ENCODE measurements around the gene RAET1G.
"Not testable (repeated sequence)": the region's sequence is repeated elsewhere in the genome, so short reads cannot be mapped to it uniquely, and the experiment has no call there.

Gene RAET1G

DNA sequence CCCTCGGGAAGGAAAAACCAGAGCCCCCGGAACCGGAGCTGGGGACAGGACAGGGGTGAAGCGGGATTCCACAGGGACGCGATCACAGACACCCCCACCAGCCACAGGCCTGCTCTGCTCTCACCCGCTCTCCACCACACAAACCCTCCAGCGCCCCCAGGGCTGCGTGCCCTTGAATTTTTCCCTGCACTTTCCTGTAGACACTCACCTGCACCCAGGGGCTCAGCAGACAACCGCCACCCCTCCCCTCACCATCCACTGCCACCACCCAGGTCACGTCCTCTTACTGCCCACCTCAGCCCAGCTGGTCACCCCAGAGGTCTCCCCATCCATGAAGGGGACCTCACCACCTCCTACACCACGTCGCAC lies 19.5 kb upstream of the RAET1G start:
- ATAC-seq (no peak), DNase-seq (ENCODE audit: low spot score in 2 of 2) (no peak)
- Mint-ChIP-seq H3K4me1 (peaks cover 38% of the 10 kb centered on the region), H3K27ac (no peak overlapping the region), H3K9me3 (no peaks in the 10 kb centered on the region), H3K36me3 (peaks cover 9% of the 10 kb centered on the region), H3K4me3 (peak overlapping the region; percentile 83)

DNA sequence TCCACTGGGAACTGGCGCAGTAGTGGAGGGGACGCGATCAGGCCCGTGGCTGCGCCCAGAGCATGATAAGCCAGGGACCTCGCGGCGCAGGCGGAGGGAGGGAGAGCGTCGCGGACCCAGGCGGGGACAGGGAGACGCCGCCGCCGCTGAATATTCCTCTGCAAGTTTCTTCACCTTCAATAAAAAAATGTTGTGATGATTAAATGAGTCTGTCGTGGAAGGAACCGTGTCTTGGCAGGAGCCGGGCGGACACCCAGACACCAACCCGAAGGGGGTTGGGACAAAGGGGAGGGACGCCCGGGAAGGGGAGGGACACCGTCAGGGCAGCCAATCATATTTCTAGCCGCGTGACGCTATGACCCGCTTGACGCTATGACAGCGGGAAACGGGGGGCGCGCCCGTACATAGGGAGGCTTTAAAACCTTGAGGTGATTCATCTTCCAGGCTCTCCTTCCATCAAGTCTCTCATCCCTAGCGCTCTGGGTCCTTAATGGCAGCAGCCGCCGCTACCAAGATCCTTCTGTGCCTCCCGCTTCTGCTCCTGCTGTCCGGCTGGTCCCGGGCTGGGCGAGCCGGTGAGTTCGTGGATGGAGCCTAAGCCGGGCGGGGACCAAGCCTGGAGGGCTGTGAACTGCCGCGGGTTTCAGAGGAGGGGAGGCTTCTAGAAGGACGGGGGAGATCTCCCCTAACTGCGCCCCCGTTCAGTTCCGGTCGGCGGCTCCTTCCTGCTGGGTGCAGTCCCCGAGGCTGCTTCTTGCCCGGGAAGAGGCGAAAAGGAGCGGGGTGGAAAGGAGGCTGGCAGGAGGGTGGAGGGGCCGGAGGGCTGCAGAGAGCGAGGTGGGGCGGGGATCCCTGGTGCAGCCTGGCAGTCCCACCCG lies 18.9 kb upstream of the RAET1G start, which contains the start of gene ULBP2:
TSS of gene ULBP2 (plus strand) at position 432 of the 878 bp plus-strand sequence. CDS start at position 491, 59 bp downstream.
- Mint-ChIP-seq H3K9me3 (no peaks in the 10 kb centered on the region), H3K4me1 (peaks cover 38% of the 10 kb centered on the region), H3K36me3 (peaks cover 9% of the 10 kb centered on the region), H3K27ac (peak within 1 kb of the TSS; percentile 69), H3K4me3 (peak within 1 kb of the TSS; percentile 83)
- ATAC-seq (peak; percentile 96), DNase-seq (ENCODE audit: low spot score in 2 of 2) (peak; percentile 72 to 90)

DNA sequence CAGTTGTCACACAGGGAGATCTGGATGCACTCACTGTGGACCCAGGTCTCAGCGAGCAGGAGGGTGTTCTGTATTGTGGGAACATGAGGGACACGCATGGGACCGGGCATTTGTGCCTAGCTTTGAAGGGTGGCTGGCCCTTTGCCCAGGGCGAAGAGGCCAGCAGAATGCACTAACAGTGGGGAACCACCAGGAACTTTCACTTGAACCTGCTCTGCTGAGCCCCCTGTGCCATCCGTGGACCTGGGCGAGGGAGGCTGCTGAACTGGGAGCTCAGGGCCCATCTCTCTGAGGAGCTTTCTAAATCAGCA lies 17.7 kb upstream of the RAET1G start:
- H3K27ac Mint-ChIP-seq = no peak overlapping the region
- peaks cover 38% of the 10 kb centered on the region for H3K4me1 Mint-ChIP-seq
- H3K4me3 Mint-ChIP-seq = peak overlapping the region; percentile 83
- no peak for ATAC-seq
- no peaks in the 10 kb centered on the region for H3K9me3 Mint-ChIP-seq
- H3K36me3 Mint-ChIP-seq = peaks cover 9% of the 10 kb centered on the region
- no peak for DNase-seq (ENCODE audit: low spot score in 2 of 2)

DNA sequence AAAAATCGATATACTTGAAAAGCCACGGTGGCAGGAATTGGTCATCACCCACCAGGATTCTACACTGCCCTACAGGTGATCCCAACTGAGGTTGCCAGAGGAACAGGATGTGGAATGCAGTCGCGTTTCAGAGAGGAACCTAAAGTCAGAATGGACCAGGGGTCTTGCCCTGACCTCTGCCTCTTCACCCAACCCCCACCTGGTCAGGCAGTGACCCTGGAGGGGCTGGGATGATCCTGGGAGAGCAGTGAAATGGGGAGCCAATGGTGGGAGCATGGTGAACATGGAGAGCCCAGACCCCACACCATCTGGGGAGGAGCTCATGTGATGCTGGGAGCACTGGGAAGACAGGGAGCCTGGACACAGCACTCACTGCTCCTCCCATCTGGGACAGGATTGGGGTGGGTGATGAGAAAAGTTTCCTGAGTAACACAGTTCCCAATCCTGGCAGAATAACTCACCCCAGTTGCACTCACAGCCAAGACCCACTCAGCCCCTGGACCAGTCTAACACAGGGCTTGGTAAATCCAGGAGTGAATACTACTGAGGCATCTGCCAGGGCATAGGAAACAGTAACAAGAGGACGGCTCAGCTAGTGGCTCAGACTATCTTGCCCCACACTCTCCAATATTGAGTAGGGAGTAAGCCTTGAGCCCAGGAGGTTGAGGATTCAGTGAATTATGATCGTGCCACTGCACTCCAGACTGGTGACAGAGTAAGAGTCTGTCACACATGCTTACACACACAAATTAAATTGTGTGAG lies 17.2 kb upstream of the RAET1G start:
- Mint-ChIP-seq H3K4me1 (peaks cover 42% of the 10 kb centered on the region), H3K27ac (peak overlapping the region; percentile 3), H3K4me3 (peak overlapping the region; percentile 83), H3K9me3 (no peaks in the 10 kb centered on the region), H3K36me3 (peaks cover 9% of the 10 kb centered on the region)
- ATAC-seq (no peak), DNase-seq (ENCODE audit: low spot score in 2 of 2) (no peak)

DNA sequence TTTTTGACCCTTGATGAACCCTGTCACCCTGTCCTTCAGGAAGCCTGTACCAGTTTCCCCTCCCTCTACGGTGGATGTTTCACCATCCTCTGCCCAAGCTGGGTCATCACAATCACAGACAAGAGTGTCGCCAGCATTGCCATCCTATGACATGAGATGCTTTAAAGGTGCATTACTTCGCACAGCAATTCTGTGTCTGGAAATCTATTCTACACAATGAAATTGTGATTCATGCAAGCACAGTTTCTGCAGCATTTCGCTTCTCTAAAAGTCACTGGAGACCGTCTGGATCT lies 16.4 kb upstream of the RAET1G start:
- no peaks in the 10 kb centered on the region for H3K9me3 Mint-ChIP-seq
- ATAC-seq (no peak), DNase-seq (ENCODE audit: low spot score in 2 of 2) (no peak)
- peak overlapping the region; percentile 77 for H3K4me3 Mint-ChIP-seq
- H3K36me3 Mint-ChIP-seq = peaks cover 9% of the 10 kb centered on the region
- peak overlapping the region; percentile 3 for H3K27ac Mint-ChIP-seq
- peaks cover 50% of the 10 kb centered on the region for H3K4me1 Mint-ChIP-seq

DNA sequence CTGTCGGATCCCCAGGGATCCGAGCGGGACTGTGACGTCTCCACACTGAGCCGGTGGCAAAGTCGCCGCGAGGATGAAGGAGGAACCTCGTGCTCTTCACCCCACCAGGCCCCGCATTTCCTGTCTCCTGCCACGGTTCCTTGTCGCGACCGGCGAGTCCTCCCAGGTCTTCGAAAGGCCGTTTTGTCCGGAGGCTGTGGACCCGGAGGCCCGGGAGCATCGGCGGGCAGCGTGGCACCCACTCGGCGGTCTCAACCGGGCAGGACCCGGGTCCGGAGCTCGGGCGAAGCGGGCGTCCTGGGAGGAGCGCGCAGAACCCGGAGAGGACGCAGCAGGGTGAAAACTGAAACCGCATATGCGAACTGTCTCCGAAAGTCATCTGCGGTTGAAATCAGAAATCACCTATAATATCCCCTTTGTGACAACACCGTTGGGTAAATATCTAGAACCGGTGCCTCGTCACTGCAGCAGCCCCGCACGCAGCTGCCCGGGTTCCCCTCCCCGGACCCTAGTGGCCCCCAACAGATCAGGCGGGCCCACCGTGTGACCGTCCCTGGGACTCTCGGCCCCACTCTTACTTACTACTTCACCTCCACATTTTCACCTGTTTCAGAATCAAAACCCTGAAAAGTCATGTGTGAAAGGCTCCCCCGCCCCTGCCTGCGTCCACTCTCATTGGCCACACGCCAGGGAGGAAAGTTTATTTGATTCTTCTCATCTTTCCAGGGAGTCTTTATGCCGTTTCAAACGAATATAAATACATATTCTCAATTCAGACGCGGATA lies 15.8 kb upstream of the RAET1G start:
- ATAC-seq (peak; percentile 42), DNase-seq (ENCODE audit: low spot score in 2 of 2) (no peak)
- Mint-ChIP-seq H3K4me1 (peaks cover 51% of the 10 kb centered on the region), H3K27ac (peak overlapping the region; percentile 3), H3K9me3 (no peaks in the 10 kb centered on the region), H3K36me3 (peaks cover 9% of the 10 kb centered on the region), H3K4me3 (peak overlapping the region; percentile 77)

DNA sequence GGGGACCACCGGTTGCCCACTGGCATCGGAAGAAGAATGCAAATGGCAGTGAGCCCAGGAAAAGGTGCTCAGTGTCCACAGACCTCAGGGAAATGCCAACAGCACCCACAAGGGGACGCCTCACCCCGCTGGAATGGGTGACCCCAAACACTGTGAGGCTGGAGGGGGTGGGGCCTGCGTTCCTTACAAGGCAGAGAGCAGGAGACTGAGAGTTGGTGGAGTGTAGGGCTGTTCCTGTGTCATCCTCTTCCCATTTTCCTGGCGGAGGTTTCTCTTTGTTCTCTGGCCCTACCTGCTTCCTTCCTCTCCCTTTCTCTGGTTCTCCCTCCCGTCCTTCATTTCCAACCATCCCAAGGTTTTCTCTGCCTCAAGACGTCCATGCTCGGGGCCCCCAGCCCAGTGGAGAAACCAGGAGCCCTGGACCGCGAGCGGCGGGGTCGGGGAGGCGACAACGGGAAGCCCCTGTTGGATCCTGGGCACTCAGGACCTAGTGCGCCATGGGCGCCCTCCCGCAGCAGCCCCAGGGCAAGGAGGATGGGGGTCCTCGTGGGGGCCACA lies 15.2 kb upstream of the RAET1G start:
- H3K9me3 Mint-ChIP-seq; H3K27ac Mint-ChIP-seq; H3K36me3 Mint-ChIP-seq; DNase-seq (ENCODE audit: low spot score in 2 of 2): not testable (repeated sequence)
- H3K4me1 Mint-ChIP-seq = peaks cover 51% of the 10 kb centered on the region
- H3K4me3 Mint-ChIP-seq = peak overlapping the region; percentile 77
- peak; percentile 48 for ATAC-seq

DNA sequence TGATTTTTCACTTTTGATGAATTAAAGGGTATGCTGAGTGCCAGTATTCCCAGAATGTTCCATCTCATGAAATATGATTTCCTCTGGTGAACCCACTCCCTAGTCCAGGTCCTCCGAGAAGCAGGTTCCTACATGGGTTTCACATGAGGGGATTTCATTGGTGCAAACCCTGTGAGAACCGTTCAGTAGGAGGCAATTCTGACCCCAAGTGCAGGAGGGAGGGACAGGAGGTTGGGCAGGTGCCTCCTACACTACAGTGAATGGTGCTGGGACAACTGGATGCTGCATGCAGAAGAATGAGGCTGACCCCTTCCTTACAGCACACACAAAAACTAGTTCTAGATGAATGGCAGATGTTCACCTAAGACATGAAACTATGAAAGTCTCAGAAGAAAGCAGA lies 13.8 kb upstream of the RAET1G start:
- Mint-ChIP-seq H3K27ac (no peak overlapping the region), H3K4me1 (peaks cover 37% of the 10 kb centered on the region), H3K36me3 (peaks cover 7% of the 10 kb centered on the region), H3K9me3 (no peaks in the 10 kb centered on the region), H3K4me3 (no peak overlapping the region)
- DNase-seq (ENCODE audit: low spot score in 2 of 2) = no peak
- ATAC-seq = no peak

DNA sequence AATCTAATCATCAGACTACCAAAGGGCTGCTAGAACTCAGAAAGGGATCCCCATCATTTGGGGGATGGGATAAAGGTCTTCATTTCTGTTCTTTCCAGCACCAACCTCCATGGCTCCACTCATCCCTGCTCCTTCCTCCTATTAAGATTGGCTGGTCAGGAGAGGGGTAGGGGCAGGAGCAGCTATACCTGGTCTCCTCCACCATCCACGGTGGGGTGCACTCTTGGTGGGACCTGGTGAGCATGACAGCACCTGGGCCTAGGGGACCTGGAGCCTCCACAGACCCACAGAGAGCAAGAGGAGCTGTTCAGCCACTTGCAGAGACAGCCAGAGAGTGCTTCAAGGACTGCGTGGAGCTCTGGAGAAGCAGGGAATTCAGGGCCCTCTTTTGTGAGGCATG lies 12.7 kb upstream of the RAET1G start:
- DNase-seq (ENCODE audit: low spot score in 2 of 2) (no peak), ATAC-seq (no peak)
- H3K4me3 Mint-ChIP-seq = no peak overlapping the region
- no peak overlapping the region for H3K27ac Mint-ChIP-seq
- H3K36me3 Mint-ChIP-seq = no peaks in the 10 kb centered on the region
- H3K4me1 Mint-ChIP-seq = peaks cover 28% of the 10 kb centered on the region
- H3K9me3 Mint-ChIP-seq = no peaks in the 10 kb centered on the region

DNA sequence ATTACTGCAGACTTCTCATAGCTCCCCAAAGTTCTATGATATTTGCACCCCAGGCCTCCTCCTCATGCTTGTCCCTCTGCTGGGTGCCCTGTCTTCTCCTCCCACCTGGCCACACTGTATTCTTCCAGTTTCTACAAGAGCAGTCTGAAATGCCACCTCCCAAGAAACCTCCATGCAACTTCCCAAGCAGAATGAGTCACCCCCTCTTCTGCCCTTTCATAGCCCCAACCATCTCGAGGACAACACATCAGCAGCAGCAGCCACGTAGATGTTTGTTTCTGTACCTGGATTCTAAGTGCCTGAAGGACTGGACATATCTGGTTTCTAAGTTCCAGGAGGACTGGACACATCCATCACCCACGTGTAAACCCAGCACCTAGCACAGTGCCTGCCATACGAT lies 12.3 kb upstream of the RAET1G start:
- DNase-seq (ENCODE audit: low spot score in 2 of 2) (no peak), ATAC-seq (no peak)
- no peaks in the 10 kb centered on the region for H3K36me3 Mint-ChIP-seq
- no peak overlapping the region for H3K27ac Mint-ChIP-seq
- no peaks in the 10 kb centered on the region for H3K9me3 Mint-ChIP-seq
- peaks cover 28% of the 10 kb centered on the region for H3K4me1 Mint-ChIP-seq
- no peak overlapping the region for H3K4me3 Mint-ChIP-seq

DNA sequence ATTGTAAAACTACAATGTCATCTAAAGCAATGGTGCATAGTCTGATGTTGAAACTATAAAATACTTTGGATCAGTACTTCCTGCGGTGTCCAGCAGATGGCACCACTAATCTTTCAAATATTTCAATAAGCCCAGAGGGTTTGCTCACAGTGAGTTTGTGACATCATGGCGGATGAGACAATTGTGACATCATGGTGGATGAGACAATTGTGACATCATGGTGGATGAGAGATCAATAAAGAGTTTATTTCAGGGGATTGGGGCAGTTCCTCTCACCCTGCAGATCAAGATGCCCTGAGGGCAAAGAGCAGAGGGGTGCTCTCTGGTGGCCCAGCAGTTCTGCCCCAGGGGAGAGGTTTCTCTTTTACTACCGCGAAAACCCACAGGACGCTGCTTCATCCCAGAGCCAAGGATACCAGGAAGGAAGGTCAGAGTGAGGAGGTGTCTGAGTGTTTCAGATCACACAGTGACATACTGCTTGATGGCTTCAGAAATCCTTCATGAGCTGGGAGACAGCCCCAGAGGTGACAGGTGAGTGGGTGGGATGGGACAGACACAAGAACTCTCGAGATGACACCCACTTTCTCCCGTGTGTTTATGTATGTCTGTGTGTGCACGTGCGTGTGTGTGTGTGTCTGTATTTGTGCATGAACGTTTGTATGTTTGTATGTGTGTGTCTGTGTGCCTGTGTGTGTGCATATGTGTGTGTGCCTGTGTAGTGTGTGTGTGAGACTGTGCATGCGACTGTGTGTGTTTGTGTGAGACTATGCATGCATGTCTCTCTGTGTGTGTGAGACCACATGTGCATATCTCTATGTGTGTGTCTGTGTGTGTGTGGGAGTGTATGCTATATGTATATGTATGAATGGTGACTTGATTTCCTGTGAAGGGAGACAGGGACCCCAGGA lies 11.6 kb upstream of the RAET1G start:
- peak; percentile 57 to 85 for DNase-seq (ENCODE audit: low spot score in 2 of 2)
- peak; percentile 47 for ATAC-seq
- H3K4me1 Mint-ChIP-seq = peaks cover 23% of the 10 kb centered on the region
- H3K27ac Mint-ChIP-seq = no peak overlapping the region
- H3K9me3 Mint-ChIP-seq = no peaks in the 10 kb centered on the region
- H3K36me3 Mint-ChIP-seq = no peaks in the 10 kb centered on the region
- no peak overlapping the region for H3K4me3 Mint-ChIP-seq

DNA sequence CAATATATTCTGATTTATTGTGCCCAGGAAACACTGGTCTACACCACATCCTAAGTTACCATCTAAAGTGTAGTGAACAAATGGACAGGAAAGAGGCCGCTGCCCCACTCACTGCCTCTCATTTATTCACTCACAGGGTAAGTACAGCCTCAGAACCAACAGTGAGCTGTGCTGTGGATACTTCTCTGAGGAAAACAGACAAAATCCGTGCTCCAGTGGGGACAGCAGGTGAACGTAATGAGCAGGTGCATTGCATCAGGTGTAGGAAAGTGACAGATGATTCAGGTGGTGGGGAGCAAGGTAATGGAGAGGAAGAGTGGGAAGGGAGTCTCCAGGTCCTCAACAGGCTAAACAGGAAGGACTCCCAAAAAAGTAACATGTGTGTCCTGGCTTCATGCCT lies 10.5 kb upstream of the RAET1G start:
- H3K36me3 Mint-ChIP-seq = no peaks in the 10 kb centered on the region
- ATAC-seq = no peak
- DNase-seq (ENCODE audit: low spot score in 2 of 2) = no peak

DNA sequence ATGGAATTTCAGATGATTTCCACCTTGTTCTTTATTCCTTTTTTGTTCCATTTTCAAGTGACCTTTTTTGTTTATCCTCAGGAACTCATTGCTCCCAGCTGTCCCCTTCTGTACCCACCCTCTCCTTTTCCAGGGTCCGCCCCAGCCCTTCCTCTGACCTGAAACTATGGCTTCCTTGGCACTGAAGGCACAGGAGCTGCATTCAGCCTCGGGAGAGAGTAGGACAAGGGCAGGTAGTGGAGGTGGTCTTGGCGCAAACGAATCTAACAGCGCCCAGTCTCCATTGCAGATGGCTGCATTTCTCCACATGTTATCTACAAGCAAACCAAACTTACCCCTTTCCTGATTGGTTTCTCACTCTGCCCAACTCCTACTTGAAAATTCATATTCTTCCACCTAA lies 10.1 kb upstream of the RAET1G start:
- DNase-seq (ENCODE audit: low spot score in 2 of 2) = no peak
- Mint-ChIP-seq H3K36me3 (no peaks in the 10 kb centered on the region), H3K4me1 (peaks cover 14% of the 10 kb centered on the region), H3K4me3 (no peak overlapping the region), H3K9me3 (no peaks in the 10 kb centered on the region), H3K27ac (no peak overlapping the region)
- ATAC-seq = no peak

More for the DNA sequence above, 10.5 kb upstream of the RAET1G start:
- no peak overlapping the region for H3K4me3 Mint-ChIP-seq
- peaks cover 14% of the 10 kb centered on the region for H3K4me1 Mint-ChIP-seq
- H3K27ac Mint-ChIP-seq = no peak overlapping the region
- no peaks in the 10 kb centered on the region for H3K9me3 Mint-ChIP-seq

DNA sequence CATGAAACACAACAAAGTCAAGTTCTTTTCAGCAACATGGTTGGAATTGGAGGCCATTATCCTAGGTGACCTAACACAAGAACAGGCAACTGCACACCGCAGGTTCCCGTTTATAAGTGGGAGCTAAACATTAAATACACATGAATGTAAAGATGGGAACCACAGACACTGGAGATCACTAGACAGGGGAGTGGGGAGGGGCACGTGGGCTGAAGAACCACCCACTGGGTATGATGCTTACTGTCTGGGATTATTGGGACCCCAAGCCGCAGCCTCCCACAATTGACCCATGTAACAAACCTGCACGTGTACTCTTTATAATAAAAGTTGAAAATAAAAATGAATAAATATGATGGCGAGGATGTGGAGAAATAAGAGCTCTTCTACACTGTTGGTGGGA lies 8.6 kb upstream of the RAET1G start:
- peaks cover 15% of the 10 kb centered on the region for H3K4me1 Mint-ChIP-seq
- DNase-seq (ENCODE audit: low spot score in 2 of 2) (no peak), ATAC-seq (no peak)
- H3K9me3 Mint-ChIP-seq = no peaks in the 10 kb centered on the region
- no peak overlapping the region for H3K4me3 Mint-ChIP-seq
- H3K27ac Mint-ChIP-seq = no peak overlapping the region
- peaks cover 1% of the 10 kb centered on the region for H3K36me3 Mint-ChIP-seq

All from stimulated activated effector memory CD8-positive, alpha-beta T cell treated with anti-CD3 and anti-CD28 coated beads, Interleukin-12 subunit alpha, Interleukin-12 subunit beta, amount 100 ng/mL, for 72 hours (primary cell).